Cardiac fibroblast (primary cell): ENCODE results near the gene DSG2.

Source experiments
- DNase-seq, 2 donors: peaks; one replicate each; pipeline versions ENCODE4 v3.0.0 to v3.0.0-alpha.2; 2010; ENCODE audit warnings: low read depth in 2 of 2
- H3K4me3 ChIP-seq, 2 donors: replicated peaks in 1 of 2; 1 replicate in 1 of 2; 2 replicates in 1 of 2; pipeline ENCODE4 v1.5.1; 2011; ENCODE audit warnings: low read depth in 2 of 2, low read length in 2 of 2, mild to moderate bottlenecking in 2 of 2, moderate library complexity in 1 of 2
- CTCF ChIP-seq: IDR thresholded peaks from one replicate; pipeline ENCODE4 v1.5.1; 2011; ENCODE audit warnings: low read depth, mild to moderate bottlenecking, low read length, inconsistent platforms

DSG2 gene

GRCh38 chr18:31483396-31483795 is 14.6 kb upstream of the DSG2 start:
- no peak for TF ChIP-seq CTCF
- no peak overlapping the region for H3K4me3 ChIP-seq
- no peak for DNase-seq

GRCh38 chr18:31484461-31484860 is 13.5 kb upstream of the DSG2 start:
- no peak overlapping the region for H3K4me3 ChIP-seq
- no peak for DNase-seq
- no peak for TF ChIP-seq CTCF

GRCh38 chr18:31486165-31486564 is 11.8 kb upstream of the DSG2 start:
- no peak overlapping the region for H3K4me3 ChIP-seq
- DNase-seq = peak in 1 of 2 donors; percentile 32
- no peak for TF ChIP-seq CTCF

GRCh38 chr18:31487246-31488015 is 10.5 kb upstream of the DSG2 start:
- TF ChIP-seq CTCF = no peak
- H3K4me3 ChIP-seq = no peak overlapping the region
- DNase-seq = peak; percentile 71 to 86

GRCh38 chr18:31489311-31489710 is 8.7 kb upstream of the DSG2 start:
- no peak for TF ChIP-seq CTCF
- no peak for DNase-seq
- H3K4me3 ChIP-seq = no peak overlapping the region

- no peak overlapping the region for H3K4me3 ChIP-seq
- no peak for DNase-seq
- no peak for TF ChIP-seq CTCF
Measured at GRCh38 chr18:31490387-31490786, 7.6 kb upstream of the DSG2 start.

- no peak for DNase-seq
- TF ChIP-seq CTCF = no peak
- no peak overlapping the region for H3K4me3 ChIP-seq
Measured at GRCh38 chr18:31490833-31491232, 7.1 kb upstream of the DSG2 start.
